Non-pigmented ciliary epithelial cell (primary cell): ENCODE results near the gene PRDM5.

Source experiments
- DNase-seq: peaks from one replicate; pipeline ENCODE4 v3.0.0-alpha.2; 2010; ENCODE audit warnings: low read depth

Gene PRDM5

DNA sequence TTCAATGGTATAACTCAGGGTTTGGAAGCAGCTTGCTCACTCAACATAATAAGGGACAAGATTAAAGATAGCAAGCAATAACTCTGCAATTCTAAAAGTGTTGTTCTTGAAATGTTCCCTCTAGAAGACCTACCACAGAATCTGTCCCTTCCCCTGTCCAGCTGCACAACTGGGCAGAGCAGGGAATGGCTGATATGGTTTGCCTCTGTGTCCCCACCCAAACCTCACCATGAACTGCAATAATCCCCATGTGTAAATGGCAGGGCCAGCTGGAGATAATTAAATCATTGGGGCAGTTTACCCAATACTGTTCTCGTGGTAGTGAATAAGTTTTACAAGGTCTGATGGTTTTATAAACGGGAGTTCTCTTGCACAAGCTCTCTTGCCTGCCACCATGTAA, 19.1 kb downstream of the PRDM5 start:
- DNase-seq, result no peak

DNA sequence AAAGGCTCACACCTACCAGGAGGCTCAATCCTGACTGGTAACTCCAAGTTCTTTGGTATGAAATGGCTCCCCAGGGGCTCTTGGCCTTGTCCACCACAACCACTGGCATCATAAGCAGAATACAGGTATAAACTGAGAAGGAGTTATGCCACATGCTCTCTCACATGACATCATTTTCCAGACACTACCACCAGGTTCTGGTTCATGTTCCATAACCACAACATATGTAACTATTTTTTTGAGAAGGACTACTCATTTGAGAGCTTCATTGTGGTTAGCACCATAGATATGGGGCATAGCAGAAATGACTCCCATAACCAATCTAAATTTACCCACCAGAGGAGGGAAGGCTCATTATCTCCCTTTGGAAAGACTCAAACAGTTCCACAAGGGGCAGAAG, 19.6 kb downstream of the PRDM5 start:
- DNase-seq, result no peak

DNA sequence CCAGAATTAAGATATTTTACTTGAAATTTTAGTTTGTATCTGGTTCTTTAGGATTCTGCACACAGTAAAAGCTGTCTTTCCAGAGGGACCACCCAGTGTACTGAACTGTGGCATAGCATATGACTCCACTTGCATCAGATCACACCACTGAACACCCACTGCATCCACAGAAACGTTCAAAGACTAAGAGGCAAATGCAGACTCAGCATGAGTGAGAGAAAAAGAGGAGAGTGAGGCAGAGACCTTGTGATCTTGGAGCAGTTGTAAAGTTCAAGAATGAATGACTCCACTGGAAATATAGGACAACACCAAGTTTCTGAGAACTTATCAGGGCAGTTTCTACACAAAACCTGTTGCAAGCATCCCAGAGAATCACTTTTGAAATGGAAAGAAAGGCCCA, 20.8 kb downstream of the PRDM5 start:
- no peak for DNase-seq

DNA sequence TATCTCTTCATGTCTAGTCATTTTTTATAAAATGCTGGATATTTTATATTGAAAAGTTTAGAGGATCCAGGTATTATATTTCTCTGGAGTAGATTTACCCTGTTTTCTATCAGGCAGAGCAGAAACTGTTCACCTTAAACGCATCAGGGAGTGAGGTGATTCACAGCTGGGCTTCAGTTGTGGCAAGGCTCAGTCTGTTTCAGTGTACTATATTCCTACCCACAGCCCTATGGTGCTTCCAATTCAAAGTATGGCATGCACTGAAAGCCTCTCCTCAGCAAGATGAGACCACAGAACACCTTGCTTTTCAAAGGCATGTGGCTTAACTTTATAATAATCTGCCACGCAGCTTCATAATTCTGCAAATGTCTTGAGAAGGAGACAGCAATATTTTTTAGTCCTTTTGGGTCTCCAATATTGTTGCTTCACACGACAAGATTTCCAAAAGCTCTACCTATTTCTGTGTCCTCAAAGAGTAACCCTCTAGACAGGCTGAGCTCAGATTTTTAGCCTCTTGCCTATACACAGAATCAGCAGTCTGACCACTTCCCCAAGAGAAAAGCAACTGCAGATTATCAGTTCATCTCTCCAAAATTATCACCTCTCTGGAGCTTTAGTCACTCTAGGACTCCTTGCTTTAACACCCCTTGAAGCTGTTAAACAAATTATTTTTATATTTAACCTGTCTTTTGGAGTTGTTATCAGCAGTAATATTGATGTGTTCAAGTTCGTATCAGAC, 24.4 kb downstream of the PRDM5 start:
- no peak for DNase-seq

DNA sequence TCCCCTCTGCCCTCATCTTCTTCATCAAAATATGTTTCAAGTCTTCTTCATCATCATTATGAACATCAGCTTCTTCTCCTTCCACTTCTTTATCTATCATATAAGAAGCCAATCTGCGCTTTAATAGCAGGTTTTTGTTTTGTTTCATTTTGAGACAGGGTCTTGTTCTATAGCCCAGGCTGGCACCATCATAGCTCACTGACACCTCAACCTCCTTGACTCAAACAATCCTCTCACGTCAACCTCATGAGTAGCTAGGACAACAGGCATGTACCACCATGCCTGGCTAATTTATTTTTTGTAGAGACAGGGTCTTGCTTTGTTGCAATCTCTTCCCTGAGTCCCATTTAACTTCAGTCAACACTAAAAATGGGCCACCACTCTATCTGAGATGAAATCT, 27.0 kb downstream of the PRDM5 start:
- DNase-seq, result no peak

DNA sequence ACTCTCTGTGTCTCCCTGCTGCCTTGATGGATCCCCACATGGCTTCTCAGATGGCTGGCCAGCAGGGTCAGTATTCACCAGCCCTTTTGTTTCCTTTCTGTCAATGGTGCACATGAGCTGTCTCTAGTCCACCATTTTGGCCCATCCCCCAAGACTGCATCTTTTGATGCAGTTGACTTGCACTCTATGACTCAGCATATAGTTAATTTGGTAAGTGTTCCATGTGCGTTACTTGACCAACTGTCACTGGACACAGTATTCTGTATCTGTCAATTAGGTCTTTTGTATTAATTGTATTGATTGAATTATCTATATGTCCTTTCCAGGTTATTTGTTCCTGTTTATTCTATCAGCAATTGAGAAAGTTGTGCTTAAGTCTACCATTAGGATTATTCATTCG, 29.2 kb downstream of the PRDM5 start:
- no peak for DNase-seq

DNA sequence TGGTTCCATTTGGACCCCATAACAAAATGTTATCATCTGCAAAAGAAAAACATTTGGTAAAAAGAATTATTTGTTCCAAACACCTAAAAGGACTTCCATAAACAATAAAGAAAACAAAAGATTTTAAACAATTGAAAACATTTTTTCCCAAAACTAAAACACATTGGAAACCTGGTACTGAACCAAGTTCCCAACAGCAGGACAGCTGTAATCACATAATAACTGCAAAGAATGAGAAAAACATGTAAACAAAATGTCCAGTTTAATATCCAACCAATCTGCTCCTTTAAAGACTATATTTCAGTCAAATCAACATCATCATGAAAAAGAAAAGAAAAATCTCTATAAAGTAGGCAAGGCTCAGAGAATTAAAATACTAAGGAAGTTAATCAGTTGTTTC, 36.3 kb downstream of the PRDM5 start:
- DNase-seq, result no peak

DNA sequence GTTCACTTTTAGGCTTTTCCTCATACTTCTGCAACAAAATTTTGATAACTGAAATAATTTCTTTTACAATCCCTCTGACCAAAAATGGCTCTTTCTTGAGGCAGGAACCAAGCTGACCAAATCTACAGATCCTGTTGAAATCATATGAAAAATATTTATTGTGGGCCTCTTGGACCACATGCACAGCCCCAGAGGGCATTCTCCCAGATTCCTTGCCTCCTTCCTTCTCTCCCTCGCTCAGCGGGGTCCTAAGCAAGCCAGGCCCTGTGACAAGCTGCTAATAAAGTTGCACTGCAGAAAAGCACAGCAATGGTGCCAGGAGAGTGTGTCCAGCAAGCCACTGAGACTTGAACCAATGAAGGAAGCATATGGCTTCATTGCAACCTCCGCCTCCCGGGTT, 40.7 kb downstream of the PRDM5 start:
- no peak for DNase-seq

DNA sequence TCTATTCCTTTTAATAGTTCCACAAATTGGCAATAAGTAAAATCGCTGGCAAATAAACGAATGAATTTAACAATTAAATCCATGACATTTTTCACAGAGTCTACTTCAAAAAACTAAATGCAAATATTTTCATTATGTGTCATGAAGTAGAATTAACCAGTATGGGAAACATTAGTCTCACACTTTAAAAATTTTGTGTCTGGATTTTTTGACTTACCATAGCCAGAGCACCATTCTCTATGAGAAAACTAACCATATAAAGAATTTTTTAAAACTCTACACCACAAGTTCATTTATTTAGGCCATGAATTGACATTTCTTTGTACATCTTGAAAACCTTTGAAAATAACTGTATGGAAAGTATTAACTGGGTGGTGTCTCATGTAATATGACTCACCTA, 41.2 kb downstream of the PRDM5 start:
- DNase-seq, result no peak

DNA sequence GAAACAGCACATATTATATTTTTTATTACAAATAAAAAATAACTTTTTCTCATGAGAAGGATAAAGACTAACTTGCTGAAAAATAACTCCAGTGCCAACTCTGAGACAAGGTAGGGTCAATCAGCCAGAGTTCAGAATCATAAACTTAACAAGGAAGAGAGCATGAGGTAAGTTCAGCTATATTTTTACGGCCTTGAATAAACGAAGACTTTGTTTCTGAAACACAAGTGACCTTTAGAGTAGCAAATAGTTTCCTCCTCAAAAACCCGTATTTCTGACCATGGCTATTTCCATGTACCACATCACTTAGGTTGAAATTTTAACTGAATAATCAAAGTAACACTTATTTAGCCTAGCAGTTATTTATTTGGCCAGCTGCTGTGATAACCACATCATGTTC, 45.5 kb downstream of the PRDM5 start:
- DNase-seq, result no peak

DNA sequence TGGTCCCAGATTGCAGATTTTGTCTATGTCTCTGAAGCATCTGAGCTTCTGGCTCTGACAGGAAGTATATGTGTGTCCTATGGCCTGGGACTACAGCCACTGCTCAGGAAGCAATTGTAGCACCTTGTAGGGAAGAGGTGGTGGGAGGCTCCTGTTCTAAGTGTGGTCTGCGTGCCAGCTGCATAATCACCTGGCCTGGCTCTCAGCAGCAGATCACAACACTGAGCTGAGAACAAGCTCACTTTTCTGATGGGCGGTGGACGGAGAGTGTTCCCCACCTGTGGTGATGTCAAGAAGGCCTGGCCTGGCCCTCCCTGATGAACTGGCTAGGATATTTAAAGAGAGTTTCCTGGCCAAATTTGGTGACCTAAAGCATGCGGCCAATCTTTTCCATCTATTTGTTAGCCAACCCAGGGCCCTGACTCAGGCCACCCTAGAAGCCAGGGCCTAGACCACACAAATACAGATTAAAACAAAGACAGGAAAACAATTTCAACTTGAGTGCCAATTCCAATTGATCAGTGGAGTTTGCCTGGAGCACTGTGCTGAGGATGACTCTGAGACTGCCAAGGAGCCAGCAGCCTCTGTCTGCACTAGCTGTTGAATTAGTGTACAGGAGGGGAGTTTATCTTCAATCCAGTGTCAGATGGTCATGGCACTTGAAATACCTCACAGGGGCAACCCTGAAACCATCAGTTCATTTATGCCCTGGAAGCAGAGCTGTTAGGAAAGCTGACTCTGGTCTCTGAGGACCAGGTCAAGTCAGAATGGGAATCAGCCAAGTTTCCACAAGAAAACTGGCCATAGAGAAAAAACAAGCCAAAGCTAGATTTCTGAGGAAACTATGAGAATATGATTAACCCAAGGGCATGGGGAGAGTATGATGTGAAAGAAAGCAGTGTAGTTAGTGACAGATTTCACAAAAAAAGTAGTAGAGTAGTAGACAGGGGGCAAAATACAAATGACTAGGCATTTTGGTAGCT, 47.4 kb downstream of the PRDM5 start:
- DNase-seq, result no peak

DNA sequence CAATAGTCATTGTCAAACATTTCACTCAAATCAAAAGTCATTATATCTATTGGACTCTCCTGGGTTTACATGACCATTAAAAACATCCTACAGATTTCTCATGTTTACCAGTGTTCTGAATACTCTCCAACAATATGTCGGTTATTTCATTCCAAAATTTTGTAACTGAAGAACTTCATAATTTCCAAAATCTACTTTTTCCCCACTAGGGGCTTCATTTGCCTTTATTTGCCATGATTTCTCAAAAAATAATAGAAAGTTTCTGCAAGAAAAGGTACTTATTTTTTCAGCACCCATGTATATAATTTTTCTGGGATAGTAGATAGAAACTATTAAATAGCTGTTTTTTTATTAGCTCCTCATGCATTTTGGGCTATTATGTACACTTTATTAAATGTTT, 49.0 kb downstream of the PRDM5 start:
- DNase-seq, result no peak

DNA sequence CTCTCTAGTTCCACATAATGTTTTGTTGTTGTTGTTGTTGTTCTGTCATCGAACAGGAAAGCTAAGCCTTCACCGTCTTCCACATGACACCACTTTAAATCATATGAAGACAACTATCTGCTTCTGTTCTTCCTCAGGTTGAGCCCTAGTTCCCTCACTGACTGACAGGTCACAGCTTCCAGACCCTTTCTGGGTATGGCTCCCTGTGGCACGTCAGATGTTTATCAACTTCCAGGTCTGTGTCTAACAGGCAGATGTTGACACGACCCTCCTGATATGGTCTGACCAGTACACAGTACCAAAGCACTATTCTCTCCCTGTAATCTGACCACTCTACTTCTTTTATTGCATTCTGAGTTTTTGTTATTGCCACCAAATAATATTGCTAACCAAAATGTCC, 51.4 kb downstream of the PRDM5 start:
- DNase-seq, result no peak

DNA sequence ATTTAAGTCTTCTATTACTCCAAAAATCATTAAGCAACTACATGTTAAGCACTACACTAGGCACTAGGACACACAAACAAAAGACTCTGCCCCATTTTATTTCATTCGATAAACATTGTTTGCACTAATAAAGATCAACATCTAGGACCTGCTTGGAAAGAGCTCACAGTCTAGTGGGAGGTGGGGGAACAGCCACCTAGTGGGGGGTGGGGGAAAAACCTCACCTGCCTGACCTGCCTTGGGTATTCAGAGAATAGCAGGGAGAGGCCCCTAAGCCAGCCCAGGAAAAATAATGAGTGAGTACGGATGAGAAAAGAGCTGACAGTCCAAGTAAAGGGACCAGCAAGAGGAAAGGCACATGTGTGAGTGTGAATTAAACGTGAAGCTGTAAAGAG, 52.2 kb downstream of the PRDM5 start:
- no peak for DNase-seq

DNA sequence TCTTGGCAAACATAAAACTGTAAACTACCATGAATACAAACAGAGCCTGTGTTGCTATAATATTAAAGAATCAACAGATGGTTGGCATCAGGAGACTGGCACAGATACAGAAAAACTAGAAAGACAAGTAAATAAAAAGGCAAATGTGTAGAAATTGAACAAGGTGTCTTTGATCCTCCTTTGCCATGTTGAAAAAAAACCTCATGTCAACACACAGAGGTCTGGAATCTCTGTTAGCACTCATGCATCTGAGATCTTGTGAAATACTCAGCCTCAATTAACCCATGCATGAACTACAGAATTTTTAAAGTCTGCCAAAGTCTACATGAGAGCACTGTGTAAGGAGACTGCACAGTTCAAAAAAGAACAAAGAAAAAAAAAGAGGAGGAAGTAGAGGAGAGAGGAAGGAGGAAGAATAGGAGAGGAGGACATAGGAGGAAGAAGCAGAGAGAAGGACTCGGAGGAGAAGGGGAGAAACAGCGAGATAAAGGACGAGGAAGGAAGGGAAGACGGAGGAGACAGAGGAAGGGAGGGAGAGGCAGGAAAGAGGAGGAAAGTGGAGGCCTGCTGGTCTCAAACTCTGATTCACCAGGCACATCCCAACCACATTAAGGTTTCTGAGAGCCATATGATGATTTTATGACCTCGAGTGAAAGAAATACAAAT, 52.8 kb downstream of the PRDM5 start:
- DNase-seq, result no peak

DNA sequence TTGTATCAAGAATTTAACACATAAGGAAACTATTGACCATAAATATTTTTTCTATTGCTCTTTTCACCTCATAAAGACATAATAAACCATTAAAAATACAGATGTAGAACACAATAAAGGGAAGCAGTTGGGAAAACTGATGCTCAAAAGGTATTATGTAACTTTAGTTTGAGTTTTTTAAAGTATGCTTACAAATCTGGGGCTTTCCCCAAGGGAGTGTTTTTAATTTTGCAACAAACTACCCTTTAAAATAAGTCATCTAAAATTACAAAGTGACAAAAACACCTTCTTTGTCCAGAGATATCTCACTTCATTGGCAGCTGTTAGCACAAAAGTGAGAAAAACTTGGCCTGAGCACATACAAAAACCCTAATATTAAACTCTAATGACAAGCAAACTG, 55.0 kb downstream of the PRDM5 start:
- DNase-seq, result no peak

DNA sequence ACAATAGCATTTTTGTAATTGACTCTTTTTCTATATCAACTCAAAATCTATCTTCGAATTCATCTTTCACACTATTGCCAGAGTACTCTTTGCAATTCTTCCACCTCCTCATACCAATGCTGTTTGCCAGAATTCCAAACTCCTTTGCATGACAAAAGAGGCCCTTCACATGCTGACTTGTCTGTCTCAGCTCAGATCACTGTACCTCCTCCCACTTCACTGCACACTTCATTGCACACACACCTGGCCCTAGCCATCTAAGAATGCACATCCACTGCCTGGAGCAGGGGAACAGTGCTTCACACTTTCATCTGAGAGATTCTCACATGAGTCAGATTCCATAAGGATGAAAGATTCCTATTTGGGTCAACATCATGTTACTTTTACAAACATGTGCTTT, 56.5 kb downstream of the PRDM5 start:
- peak; percentile 10 for DNase-seq

DNA sequence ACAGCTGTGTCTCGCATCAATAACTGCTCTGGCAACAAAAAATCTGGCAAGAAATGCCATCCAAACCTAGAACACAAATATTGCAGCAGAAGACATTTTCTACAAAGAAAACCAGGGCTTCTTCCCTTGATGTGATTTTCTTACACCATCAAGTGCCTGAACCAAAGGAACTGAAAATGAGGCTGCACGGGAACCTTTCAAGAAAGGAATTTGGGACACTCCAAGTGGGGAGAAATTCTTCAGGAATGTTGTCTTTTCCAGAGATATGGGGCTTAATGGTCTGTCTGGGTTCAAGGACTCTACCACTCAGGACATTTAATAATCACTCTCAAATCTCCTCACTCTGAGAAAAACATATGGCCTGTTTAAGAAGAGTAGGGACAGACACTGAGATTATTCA, 57.6 kb downstream of the PRDM5 start:
- DNase-seq, result no peak

DNA sequence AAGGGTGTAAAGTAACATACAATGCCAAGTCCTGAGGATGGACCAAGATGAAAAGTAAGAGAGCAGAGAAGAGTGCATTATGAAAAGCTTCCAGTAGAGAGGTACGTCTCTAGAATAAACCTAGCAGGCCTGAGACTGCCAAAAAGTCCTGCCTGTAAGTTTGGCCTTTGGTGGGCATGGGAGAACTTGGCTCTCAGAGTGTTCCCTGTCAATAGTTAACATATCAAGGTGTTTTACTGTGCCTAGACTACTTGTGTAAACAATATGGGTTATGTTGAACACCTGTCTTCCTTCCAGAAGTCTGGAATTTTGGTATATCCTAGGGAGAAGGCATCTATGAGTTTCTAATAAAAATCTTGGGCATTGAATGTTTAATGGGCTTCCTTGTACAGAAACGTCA, 60.1 kb downstream of the PRDM5 start:
- DNase-seq, result no peak

DNA sequence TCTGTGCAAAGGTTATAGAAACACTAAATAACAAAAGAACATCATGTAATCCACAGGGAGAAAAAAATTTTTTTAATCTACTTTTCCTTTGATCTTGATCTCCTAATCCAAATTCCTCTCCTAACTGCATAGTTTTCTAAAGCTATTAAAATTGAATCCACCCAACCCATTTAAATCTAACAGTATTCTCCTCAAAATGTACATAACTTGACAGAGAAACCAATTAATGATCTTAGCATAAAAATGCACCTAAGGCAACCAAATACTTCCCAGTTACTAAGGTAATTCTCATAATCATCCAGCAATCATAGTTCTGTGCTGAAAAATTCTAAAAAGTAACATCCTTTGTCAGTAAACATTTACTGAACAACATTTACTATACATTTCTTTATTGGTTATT, 60.7 kb downstream of the PRDM5 start:
- DNase-seq, result no peak

DNA sequence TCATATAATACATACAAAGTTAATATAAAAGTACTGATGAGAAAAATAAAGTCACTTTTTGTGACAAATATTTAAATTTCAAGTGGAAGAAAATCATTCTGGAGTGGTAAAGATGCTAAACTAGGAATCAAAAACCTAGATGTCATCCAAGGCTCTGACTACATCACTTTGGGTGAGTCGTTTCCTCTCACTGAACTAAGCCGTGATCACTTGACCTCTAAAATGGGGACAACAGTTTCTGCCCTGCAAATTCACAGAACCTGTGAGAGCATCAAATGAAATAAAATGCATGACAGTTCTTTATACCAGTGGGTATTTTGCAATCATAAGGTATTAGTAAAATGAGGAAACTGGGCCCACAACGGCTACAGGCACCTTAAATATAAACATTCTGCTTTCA, 63.8 kb downstream of the PRDM5 start:
- DNase-seq, result no peak

DNA sequence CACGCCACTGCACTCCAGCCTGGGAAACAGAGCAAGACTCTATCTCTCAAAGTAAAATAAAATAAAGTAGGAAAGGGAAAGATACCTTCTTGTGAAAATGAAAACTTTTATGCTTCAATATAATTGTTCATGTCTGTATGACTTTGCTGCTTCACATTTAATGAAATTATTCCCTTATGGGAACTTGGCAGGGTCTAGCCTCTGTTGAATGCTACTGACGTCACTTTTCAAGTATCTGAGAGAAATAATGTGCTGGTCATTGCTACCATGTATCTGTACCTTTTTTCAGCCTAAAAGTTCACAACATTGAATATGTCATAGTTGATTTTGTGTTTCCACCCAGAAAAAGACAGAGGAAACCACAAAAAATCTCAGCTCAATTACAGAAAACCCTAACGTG, 65.2 kb downstream of the PRDM5 start:
- DNase-seq, result no peak

DNA sequence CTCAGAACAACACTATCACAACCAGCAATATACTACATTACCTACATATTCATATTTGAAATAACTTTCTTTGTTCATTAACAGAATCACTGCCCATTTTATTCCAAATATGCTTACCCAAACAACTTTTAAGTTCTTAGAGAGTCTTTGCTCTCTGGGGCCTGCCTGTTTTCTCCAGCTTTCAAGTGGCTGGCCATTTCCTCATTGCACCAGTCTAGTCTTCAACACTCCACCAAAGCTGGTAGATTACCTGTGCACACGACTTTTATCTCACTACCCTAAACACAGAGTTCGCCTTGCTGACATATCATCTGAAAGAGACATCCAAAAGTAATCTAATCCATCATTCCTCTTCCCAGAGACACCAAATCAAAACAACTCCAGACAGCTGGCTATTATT, 66.2 kb downstream of the PRDM5 start:
- no peak for DNase-seq
